ENCODE measurements around the gene B4GALNT3. TPM values are rescaled to one million over a fixed set of nuclear protein-coding genes. Genes with fewer than 3 reads are reported as not detected.

Gene B4GALNT3
- total RNA-seq, 1 donor: under 0.01 TPM

DNA sequence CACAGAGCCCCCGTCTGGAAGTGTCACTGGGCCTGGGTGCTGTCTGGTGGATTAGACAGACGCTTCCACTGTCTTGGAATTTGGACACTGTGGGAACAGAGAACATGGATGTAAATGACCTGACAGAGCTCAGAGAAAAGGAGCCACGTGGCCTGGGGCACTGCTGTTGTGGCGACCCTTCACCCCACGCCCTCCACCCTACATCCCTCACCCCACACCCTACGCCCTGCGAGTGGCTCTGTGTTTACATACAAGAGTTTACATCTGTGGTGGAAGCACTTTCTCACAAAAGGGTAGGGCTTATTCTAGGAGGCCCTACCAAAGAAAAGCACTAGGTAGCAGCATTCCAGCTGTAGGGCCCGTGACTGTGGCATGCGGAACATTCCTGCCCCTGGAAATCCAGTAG lies 47.7 kb downstream of the B4GALNT3 start:
- DNase-seq (ENCODE audit: low read depth in 2 of 3, low spot score in 2 of 3): no peak

DNA sequence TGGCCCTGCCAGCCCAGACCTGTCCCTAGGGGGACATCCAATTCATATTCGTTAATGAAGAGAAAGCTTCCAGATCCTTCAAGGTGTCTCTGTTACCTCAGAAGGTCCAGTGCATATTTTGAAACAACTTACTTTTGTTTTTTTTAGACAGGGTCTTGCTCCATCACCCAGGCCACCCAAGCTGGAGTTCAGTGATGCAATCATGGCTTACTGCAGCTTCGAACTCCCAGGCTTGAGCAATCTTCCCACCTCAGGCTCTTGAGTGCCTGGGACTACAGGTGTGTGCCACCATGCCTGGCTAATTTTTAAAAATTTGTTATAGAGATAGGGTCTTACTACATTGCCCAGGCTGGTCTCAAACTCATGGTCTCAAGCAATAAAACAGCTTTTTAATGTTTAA lies 48.4 kb downstream of the B4GALNT3 start:
- no peak for DNase-seq (ENCODE audit: low read depth in 2 of 3, low spot score in 2 of 3)

DNA sequence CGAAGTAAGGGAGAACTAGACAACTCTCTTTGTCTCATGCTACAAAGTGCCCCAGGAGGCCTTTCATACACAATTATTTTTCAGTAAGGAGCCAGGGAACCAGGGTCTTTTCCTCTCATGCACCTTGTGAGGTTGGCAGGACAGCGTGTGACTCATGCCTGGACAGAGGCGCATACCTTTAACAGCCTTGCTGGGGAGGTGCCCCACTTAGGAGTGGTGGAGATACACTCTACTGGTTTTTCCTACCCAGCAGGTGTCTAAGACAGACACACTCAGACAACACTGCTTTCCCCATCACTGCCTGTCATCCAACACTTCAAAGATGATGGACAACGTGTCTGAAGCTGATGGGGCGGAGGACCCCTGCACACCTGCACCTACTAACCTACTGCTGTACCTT lies 49.1 kb downstream of the B4GALNT3 start:
- no peak for DNase-seq (ENCODE audit: low read depth in 2 of 3, low spot score in 2 of 3)

DNA sequence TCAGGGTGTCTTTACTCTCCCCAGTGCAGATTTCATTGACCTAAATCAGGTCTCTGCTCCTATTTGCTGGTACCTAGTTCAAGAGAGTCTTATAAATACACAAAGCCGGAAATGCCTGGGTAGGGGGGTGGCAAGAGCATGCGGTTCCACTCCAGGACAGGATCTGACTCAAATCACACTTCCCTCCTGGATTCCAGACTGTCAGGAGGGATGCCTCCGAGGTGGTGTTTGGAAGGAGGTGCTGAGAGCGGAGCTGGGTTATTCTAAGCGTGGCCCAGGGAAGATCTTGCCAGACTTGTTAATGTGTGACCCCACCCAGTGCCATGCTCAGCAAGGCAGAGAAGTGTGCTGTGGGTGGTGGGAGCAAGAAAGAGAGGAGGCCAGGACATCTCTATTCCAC lies 49.8 kb downstream of the B4GALNT3 start:
- DNase-seq (ENCODE audit: low read depth in 2 of 3, low spot score in 2 of 3): no peak

DNA sequence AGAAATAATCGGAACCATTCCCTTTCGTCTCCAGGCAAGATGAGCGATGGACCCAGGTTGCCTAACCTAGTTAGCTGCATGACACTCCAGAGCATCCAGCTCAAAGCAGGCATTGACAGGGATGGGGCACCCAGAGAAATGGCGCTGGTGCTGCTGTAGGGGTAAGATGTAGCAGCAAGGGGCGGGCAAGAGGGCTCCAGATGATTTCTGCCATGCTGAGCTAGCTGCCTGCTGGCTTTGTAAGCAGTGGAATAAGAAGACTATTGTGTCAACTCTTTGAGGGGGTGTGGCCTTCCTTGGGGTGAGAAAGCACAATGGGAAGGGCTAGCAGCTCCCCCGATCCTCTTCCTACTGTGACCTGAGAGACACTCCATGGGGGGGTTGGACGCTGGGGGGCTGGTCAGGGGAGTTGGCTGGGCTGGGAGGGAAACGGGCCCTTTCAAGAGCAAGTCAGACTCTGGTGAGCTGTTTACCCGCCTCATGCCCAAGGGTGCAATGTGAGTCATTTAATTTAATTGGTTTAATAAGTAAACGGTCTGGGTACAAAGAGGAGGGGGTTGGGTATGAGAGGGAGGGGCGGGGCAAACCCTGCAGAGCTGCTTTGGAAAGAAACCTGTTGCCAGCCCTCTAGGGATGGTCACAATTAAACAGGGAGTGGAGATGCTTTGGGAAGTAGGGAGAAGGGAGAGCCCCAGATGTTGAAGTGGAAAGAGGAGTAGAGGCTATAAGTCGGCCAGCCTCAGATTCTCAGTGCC lies 50.5 kb downstream of the B4GALNT3 start:
- DNase-seq (ENCODE audit: low read depth in 2 of 3, low spot score in 2 of 3): no peak

DNA sequence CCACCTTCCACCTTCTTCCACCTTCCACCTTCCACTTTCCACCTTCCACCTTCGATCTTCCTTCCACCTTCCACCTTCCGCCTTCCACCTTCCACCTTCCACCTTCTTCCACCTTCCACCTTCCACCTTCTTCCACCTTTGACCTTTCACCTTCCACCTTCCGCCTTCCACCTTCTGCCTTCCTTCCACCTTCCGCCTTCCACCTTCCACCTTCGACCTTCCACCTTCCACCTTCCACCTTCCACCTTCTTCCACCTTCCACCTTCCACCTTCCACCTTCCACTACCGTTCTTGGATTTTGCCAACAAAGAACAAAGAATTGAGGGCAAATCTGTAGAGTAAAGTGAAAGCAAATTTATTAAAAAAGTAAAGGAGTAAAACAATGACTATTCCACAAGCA lies 53.2 kb downstream of the B4GALNT3 start:
- no peak for DNase-seq (ENCODE audit: low read depth in 2 of 3, low spot score in 2 of 3)

DNA sequence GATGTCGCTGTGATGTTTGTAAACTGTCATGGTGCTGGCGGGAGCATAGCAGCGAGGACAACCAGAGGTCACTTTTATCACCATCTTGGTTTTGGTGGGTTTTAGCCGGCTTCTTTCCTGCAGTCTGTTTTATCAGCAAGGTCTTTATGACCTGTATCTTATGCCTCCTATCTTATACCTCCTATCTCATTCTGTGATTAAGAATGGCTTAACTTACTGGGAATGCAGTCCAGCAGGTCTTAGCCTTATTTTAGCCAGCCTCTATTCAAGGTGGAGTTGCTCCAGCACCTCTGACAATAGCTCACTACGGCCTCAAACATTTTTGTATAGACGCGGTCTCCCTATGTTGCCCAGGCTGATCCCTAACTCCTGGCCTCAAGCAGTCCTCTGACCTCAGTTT lies 53.7 kb downstream of the B4GALNT3 start:
- no peak for DNase-seq (ENCODE audit: low read depth in 2 of 3, low spot score in 2 of 3)

DNA sequence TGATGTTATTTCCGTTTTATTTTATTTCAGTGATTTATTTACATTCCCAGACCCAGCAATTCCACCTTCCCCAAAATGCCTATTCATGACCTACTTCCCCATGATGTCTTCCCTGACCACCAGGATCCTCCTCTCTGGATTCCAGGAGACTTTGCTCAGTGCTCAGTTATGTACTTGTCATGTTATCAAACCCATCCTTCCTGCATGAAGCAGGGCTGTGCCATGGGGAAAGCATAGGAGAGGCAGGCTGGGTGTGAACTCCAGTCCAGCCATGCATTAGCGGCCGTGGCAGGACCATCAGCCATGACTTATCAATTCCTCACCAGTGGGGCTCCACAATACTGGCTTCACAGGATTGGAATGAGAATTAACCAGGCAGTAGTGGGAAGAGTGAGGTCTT lies 57.8 kb downstream of the B4GALNT3 start:
- no peak for DNase-seq (ENCODE audit: low read depth in 2 of 3, low spot score in 2 of 3)

DNA sequence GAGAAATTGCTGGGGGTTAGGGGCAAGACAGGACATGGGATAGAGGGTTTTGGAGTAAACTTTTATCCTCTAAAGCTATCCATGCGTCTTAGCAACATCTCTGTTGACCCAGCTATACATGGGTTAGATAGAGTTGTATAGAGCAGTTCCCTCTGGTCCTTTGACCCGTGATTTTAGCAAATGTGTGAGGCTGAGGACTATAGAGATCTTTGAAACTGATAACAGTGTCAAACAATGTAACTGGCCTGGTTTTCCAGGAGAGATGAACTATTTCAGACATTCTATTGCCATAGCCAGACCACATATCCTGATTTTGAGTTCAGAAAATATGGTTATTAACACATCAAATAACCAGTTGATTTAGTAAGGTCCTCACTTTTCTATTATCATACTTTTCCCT lies 60.4 kb downstream of the B4GALNT3 start:
- DNase-seq (ENCODE audit: low read depth in 2 of 3, low spot score in 2 of 3): no peak

DNA sequence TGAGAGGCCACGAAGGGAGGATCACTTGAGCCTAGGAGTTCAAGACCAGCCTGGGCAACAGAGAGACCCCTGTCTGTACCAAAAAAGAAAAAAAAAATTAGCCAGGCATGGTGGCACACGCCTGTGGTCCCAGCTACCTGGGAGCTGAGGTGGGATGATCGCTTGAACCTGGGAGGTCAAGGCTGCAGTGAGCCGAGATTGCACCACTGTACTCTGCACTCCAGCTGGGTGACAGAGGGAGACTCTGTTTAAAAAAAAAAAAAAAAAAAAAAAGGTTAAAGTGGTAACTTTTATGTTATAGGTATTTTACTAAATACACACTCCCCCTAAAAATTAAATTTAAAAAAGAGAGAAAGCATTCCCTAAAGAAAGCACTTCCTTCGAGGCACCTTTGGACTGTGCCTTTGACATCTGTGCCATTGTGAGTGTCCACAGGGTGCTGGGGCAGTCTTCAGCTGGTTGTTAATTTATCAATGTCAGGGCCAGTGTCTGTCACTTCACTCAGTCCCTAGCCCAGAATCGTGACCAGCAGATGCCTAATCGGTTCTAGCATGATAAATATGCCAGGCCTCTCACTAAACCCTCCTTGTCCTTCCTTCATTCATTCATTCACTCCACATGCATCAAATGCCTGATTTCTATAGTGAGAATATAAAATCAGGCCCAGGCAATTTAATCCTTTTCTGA lies 63.1 kb downstream of the B4GALNT3 start:
- no peak for DNase-seq (ENCODE audit: low read depth in 2 of 3, low spot score in 2 of 3)

DNA sequence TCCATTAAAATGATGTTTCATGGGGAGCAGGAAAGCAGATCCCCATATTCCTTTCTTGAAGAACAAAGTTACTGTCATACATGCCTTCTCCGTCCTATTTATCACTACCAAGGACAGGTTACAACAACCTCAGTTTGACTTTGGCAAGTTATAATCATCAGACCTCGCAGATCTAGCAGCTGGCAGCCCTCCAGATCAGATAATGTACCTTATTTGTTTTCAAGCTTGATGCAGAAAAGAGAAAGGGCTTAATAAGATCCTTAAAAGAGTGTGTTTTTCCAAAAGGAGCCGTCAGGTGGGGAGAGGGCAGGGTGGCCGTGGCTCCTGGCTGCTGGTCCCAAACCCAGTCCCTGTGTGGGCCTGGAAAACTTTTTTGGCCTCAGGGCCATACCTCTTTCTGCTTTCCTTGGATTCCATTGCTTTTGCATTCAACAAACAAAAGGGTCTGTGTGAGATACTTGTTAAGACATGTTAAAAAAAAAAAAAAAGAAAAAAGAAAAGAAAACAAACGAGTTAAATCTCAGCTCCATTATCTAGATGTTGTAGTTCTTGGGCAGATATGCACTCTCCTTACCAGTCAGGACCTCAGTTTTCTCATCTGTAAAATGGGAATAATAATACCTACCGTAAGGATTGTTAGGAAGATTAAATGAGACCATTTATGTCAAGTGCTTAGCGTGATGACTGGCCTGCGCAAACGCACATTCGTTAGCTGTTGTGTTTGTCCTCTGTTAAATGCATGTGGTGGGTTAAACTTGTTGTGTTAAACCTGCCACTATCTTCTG lies 64.6 kb downstream of the B4GALNT3 start:
- peak in 1 of 3 donors; percentile 28 for DNase-seq (ENCODE audit: low read depth in 2 of 3, low spot score in 2 of 3)

DNA sequence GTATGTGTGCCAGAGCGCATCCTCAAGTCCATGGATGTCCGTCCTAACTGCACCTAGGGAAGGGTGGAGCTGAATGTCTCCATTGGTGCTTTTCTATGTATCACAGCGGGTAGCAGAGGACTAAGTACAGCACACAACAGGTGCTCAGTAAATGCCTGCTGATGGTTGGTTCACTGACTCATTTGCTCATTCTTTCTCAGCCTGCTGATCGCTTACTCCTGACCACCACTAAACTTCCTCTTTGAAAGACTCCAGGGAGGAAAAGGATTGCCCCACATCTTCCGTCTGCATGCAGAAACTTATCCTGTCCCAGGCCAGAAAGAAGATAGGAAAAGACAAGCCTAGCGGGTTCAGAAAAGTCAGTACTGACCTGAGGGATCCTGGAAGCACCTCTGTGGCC lies 66.3 kb downstream of the B4GALNT3 start:
- DNase-seq (ENCODE audit: low read depth in 2 of 3, low spot score in 2 of 3): peak in 1 of 3 donors; percentile 28

DNA sequence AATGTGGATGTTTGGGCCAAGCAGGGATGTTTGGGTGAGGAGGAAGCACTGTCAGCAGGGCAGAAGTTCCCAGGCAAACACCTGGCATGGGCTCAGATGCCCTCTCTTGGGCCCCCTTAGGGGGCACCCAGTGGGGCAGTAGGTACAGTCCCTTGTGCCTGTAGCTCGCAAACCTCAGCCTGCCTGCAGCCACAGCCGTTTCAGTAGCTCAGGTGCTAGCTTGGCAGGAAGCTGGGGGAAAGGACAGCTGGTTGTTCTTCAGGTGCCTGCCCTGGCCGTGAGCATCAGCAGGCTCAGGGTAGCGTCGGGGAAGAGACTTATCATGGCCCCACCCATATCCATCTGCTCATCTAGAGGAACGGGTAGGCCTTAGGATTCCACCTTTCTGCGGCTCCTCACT lies 67.5 kb downstream of the B4GALNT3 start:
- DNase-seq (ENCODE audit: low read depth in 2 of 3, low spot score in 2 of 3): no peak

DNA sequence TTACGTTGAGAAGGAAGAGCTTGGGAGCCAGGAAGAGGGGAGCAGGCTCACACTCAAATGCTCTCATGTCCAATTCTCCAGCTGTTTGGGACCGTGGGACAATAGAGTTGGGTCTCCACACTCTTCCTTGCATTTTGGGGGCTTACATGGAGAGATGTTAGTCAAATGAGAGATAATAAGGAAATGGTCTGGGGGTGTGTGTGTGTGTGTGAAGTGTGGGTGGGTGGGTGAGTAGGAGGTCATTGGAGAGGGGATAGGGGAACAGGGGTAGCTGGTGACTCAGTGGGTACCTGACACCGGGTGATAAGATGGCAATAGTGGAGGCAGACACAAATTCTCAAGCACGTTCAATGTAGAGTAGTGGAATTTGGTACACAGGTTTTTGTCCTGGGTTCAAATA lies 68.0 kb downstream of the B4GALNT3 start:
- DNase-seq (ENCODE audit: low read depth in 2 of 3, low spot score in 2 of 3): no peak

DNA sequence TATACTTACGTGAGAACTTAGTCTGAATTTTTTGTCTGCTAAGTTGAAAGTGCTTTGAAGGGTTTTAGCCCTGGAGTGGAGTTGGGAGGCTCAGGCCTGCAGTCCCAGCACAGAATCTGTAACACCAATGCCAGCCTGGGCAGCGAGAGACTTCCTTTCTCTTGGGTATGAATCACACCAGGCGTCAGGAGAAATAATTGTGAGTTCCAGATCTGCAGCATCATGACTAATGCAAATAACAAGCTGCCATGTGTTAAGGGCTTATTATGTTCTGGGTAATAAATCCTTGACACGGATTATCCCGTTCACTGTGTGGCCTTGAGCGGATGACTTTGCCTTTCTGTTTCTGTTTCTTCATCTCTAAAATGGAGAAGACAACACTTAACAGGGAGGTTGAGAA lies 70.6 kb downstream of the B4GALNT3 start:
- no peak for DNase-seq (ENCODE audit: low read depth in 2 of 3, low spot score in 2 of 3)

DNA sequence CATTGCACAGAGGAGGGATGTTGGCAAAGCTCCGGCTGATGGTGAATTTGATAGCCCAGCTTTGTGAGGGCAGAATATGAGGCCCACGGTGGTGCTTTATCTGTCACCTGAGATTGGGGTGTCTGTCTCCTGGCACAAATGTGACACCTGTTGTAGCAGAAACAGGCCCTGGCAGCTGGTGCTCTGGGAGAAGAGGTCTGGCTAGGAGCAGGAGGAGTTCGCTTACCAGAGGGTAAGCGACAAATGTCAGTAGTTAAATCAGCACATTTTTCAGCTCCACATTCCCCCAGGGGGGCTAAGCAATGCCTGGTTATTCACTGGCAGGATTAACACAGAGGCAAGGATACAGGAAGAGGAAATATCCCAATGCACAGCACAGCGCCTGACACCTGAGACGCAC lies 71.1 kb downstream of the B4GALNT3 start:
- no peak for DNase-seq (ENCODE audit: low read depth in 2 of 3, low spot score in 2 of 3)

DNA sequence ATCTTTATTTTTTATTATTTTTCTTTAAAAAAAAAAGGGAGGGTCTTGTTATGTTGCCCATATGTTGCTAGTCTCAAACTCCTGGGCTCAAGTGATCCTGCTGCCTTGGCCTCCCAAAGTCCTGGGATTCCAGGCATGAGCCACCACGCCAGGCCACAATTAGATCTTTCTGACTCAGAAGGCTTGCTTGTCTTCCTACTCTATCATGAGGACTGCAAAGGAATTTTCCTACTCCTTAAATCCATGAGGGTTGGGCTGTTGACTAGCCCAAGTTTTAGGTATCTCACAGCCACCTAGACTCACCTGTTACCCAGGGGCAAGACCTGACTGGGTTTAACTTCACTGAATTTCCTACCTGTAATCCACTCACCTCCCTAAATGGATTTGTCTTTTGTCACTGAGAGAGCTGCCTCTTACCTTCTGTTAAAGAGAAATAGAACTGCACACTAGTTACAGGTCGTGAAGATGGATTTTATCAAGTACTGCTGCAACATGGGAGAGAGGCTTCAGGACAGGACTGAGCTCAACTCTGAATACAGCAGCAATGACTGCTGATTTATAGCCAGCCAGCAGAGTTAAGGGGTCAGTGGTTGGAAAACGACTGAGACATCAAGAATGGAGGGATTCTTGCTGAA lies 72.3 kb downstream of the B4GALNT3 start:
- DNase-seq (ENCODE audit: low read depth in 2 of 3, low spot score in 2 of 3): no peak

DNA sequence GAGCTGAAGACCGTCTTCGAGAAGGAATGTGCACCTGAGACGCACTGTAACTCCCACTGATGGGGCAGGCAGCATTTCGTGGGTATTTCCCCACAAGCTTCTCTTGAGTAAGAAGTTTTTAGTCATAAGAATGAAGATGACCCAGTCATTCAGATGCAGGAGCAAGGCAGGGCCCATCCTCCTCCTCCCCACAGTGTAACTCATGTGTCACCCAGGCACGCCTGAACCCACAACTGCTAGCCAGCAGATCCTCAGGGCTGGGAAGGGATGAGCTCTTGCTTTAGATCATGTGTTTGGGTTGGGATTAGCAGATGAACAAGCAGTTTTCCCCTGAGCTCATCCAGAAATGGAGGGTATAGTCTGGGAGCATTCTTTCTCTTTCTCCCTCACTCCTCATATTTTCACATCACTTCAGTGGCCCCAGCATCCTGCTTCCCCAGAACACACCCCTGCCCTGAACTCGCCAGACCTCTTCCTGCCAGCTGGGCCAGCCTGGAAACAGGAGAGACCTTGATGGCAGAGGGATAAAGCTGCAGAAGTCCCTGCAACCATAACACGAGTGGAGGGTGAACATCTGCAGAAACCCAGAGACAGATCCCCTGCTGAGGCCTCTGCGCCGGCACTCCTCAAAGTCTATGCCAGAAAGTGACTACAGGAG lies 73.3 kb downstream of the B4GALNT3 start:
- DNase-seq (ENCODE audit: low read depth in 2 of 3, low spot score in 2 of 3): no peak

DNA sequence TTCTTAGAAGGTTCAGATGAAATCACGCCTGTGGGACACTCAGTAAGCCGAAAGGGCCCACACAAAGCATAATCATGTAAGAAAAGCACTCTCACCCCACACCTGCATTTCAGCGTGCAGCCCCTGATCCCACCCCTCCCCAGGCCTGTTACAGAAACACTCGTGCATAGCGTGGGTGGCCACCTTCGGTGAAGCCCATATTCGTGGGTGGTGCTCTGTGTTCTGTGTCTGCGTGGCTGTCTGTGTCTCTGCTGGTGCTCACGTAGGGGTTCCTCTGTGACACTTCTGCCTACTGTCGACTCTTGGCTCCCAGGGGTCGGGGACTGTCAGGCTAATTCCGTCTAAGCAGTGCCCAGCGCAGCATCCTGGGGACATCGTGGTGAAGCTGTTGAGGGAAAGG lies 74.0 kb downstream of the B4GALNT3 start:
- DNase-seq (ENCODE audit: low read depth in 2 of 3, low spot score in 2 of 3): no peak

DNA sequence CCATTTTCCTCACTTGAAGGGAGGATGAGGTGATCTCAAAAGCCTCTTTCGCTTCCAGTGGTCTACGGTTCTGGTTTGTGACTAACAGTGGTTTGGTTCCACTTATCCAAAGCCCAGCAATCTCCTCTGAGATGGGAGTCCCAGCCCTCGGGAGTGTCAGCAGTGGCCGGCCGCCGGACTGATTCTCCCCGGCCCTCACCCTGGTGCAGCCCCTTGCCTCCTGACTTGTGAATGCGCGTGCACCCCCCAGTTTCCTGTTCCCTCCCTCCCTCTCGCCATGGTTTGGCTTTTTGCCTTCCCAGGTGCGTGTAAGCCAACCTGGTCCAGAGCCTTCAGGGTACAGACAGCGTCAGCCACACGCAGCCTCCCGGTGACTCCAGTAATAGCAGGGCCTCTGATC lies 74.5 kb downstream of the B4GALNT3 start:
- DNase-seq (ENCODE audit: low read depth in 2 of 3, low spot score in 2 of 3): no peak

DNA sequence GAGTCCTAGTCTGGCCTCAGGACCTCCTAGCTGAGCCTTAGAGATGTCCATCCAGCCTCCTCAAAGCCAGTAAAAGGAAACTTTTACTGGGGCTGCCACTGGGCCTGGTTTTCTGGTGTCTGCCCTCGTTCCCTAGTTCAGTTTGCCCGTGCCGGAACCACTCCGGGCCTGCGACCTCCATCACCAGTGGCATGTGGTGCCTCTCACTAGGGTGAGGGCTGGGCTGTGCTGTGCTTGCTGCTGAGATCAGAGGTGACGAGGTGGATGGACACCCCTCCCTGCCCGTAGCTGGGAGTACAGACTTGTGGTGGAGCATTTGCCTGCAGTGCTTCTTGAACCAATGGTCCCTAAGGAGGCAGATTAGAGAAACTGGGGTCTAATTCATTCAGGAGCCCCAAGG lies 75.7 kb downstream of the B4GALNT3 start:
- no peak for DNase-seq (ENCODE audit: low read depth in 2 of 3, low spot score in 2 of 3)

Measured in hematopoietic multipotent progenitor cell (in vitro differentiated cells).